D341Med (cell line): Measurements from ENCODE around the gene PCDHGB7.
"Not testable (repeated sequence)": the region's sequence is repeated elsewhere in the genome, so short reads cannot be mapped to it uniquely, and the experiment has no call there.

Source experiments
- DNase-seq: peaks from one replicate; pipeline ENCODE4 v3.0.0; 2012; ENCODE audit warnings: low spot score

The PCDHGB7 gene

DNA sequence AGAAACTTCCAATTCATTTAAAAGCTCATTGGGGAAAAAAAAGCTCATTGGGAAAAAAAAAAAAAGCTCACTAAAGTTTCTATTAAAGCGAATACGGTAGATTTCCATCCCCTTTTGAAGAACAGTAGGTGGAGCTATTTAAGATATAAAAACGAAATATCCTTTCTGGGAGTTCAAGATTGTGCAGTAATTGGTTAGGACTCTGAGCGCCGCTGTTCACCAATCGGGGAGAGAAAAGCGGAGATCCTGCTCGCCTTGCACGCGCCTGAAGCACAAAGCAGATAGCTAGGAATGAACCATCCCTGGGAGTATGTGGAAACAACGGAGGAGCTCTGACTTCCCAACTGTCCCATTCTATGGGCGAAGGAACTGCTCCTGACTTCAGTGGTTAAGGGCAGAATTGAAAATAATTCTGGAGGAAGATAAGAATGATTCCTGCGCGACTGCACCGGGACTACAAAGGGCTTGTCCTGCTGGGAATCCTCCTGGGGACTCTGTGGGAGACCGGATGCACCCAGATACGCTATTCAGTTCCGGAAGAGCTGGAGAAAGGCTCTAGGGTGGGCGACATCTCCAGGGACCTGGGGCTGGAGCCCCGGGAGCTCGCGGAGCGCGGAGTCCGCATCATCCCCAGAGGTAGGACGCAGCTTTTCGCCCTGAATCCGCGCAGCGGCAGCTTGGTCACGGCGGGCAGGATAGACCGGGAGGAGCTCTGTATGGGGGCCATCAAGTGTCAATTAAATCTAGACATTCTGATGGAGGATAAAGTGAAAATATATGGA is 13.0 kb downstream of the PCDHGB7 start, which contains the start of gene PCDHGA12:
TSS of gene PCDHGA12 (plus strand) at position 176 of the 782 bp plus-strand sequence. CDS start at position 429, 253 bp downstream.
- no peak for DNase-seq

DNA sequence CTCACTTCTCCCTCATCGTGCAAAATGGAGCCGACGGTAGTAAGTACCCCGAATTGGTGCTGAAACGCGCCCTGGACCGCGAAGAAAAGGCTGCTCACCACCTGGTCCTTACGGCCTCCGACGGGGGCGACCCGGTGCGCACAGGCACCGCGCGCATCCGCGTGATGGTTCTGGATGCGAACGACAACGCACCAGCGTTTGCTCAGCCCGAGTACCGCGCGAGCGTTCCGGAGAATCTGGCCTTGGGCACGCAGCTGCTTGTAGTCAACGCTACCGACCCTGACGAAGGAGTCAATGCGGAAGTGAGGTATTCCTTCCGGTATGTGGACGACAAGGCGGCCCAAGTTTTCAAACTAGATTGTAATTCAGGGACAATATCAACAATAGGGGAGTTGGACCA is 13.8 kb downstream of the PCDHGB7 start:
- no peak for DNase-seq

DNA sequence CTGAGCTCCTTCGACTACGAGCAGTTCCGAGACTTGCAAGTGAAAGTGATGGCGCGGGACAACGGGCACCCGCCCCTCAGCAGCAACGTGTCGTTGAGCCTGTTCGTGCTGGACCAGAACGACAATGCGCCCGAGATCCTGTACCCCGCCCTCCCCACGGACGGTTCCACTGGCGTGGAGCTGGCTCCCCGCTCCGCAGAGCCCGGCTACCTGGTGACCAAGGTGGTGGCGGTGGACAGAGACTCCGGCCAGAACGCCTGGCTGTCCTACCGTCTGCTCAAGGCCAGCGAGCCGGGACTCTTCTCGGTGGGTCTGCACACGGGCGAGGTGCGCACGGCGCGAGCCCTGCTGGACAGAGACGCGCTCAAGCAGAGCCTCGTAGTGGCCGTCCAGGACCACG is 14.8 kb downstream of the PCDHGB7 start:
- DNase-seq: not testable (repeated sequence)

DNA sequence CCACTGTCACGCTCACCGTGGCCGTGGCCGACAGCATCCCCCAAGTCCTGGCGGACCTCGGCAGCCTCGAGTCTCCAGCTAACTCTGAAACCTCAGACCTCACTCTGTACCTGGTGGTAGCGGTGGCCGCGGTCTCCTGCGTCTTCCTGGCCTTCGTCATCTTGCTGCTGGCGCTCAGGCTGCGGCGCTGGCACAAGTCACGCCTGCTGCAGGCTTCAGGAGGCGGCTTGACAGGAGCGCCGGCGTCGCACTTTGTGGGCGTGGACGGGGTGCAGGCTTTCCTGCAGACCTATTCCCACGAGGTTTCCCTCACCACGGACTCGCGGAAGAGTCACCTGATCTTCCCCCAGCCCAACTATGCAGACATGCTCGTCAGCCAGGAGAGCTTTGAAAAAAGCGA is 15.2 kb downstream of the PCDHGB7 start:
- DNase-seq: not testable (repeated sequence)

DNA sequence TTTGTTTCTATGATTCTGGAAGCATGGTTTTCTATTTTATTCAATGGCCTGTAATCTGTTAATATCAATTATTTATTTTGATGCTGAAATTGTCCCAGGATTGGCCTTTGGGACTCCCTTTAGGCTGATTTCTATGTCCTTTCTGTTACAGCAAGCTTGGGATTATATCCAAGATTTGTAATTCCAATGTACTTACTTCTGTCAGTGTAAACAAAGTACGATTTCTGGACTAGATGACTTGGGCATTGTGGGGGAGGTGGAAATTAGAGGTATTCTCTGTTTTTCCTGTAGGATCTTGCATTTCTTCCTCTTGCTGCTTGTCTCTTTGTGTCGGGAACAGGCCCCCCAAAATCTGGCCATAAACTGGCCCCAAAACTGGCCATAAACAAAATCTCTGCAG is 16.5 kb downstream of the PCDHGB7 start:
- DNase-seq: no peak

DNA sequence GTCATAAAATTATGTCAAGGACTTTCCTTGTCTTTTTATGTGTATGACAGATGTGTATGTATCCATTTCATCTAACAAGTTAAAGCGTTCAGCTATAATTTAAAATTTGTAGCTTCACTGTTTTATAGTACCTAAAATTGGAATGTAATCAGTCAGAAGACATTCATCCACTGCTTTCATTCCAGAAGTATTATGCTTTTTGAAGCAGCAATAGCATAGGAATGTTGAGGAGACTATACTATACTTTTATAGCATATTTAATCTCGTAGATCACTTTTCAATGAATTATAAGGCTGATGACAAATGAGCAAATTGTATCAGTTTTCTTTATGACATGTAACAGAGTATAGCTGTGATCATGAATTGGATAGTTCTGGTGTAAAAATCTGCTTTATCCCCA is 19.7 kb downstream of the PCDHGB7 start:
- DNase-seq: no peak

DNA sequence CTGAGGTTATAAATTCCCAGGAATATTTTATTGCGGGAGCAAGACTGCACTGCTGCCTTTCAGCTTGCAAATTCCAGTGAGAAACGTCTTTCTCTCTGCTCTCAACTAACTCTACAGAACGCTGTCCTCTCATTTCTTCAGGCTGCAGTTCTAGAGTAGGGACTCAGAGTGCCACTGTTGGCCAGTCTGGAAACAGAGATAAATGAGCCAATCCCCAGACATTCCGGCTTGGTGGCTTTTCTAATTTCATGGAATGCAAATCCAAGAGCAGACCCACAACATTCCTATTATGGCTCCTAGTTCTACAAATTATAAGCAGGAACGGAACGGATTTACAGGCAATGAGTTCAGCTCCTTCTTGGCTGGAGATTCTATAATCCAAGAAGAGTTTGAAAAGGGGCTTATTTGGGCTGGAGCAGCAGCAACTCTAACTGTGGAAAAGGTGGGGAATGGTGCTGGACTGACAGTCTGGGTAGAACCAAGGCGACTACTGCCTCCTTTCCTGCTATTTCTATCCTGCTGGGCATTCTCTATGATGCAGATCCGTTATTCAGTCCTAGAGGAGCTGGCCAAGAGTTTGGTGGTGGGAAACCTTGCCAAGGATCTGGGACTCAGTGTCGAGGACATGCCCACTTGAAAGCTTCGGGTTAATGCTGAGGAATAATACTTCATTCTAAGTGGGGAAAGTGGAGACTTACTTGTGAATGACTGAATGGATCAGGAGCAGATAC is 22.1 kb downstream of the PCDHGB7 start:
- no peak for DNase-seq

DNA sequence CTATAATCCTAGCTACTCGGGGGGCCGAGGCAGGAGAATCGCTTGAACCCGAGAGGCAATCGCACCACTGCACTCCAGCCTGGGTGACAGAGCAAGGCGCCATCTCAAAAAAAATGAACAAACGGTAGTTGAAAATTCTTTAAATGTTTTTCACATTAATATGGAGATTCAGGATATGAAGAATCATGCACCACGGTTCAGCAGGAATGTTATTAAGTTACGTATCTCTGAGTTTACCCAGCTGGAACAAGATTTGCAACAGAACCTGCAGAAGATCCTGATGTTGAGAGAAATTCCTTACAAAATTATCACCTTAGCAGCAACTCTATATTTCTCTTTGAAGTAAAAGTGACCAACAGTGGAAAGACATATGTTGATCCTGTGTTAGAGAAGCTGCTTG is 22.9 kb downstream of the PCDHGB7 start:
- DNase-seq: no peak

DNA sequence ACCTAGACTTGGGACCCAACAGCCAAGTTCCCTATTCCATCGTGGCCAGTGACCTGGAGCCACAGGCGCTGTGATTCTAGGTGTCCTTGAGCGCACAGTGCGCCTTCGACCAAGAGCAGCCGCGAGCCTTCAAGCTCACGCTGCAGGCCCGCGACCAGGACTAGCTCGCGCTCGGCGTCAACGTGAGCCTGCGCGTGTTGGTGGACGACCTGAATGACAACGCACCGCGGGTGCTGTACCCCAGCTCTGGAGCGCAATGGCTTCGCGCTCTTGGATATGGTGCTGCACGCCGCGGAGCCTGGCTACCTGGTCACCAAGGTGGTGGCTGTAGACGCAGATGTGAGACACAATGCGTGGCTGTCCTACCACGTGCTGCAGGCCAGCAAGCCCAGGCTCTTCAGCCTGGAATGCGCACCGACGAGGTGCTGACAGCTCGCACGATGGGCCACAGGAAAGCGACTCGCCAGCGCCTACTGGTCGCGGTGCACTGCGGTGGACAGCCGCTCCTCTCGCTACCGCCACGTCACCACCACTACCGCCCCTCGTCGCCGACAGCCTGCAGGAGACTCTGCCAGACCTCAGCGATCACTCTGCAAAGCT is 24.2 kb downstream of the PCDHGB7 start:
- DNase-seq: no peak

DNA sequence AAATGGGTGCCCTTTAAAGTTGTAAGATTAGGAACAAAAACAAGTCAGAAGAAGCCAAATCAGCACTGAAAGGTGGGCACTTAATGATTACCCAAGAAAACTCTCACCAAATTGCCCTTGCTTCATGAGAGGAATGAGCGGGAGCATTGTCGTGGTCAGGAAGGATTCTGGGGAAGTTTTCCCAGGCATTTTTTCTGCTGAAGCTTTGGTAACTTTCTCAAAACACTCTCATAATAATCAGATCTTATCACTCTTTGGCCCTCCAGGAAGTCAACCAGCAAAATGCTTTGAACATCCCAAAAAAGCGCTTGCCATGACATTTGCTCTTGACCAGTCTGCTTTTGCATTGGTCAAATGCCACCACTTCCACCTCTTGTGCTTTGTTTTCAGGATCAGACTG is 47.9 kb downstream of the PCDHGB7 start:
- DNase-seq: no peak
